ENCODE measurements around the gene N4BP2L2. TPM values are rescaled to one million over a fixed set of nuclear protein-coding genes. Genes with fewer than 3 reads are reported as not detected.

Gene N4BP2L2
- total RNA-seq, 1 donor from 2014 or later: 124 TPM

- Mint-ChIP-seq H3K27ac (no peak overlapping the region), H3K4me1 (ENCODE audit: unreplicated experiment) (peaks cover 6% of the 10 kb centered on the region), H3K4me3 (no peak overlapping the region), H3K36me3 (peaks cover 7% of the 10 kb centered on the region), H3K27me3 (no peaks in the 10 kb centered on the region), H3K9me3 (no peaks in the 10 kb centered on the region)
- DNase-seq (ENCODE audit: extremely low spot score, unreplicated experiment): no peak
- TF ChIP-seq CTCF (conservative IDR thresholded peaks at IDR 0.05): no peak
Measured at GRCh38 chr13:32495841-32496240, 42.8 kb downstream of the N4BP2L2 start.

- Mint-ChIP-seq H3K27ac (no peak overlapping the region), H3K4me3 (no peak overlapping the region), H3K9me3 (no peaks in the 10 kb centered on the region), H3K36me3 (peaks cover 7% of the 10 kb centered on the region), H3K27me3 (no peaks in the 10 kb centered on the region), H3K4me1 (ENCODE audit: unreplicated experiment) (peaks cover 6% of the 10 kb centered on the region)
- DNase-seq (ENCODE audit: extremely low spot score, unreplicated experiment): no peak
- no peak for TF ChIP-seq CTCF (conservative IDR thresholded peaks at IDR 0.05)
Measured at GRCh38 chr13:32495429-32495828, 43.2 kb downstream of the N4BP2L2 start.

GRCh38 chr13:32491028-32491427, 47.6 kb downstream of the N4BP2L2 start:
- Mint-ChIP-seq H3K27ac (no peak overlapping the region), H3K4me3 (no peak overlapping the region), H3K36me3 (peaks cover 4% of the 10 kb centered on the region)

GRCh38 chr13:32476892-32477291, 61.7 kb downstream of the N4BP2L2 start:
- Mint-ChIP-seq H3K27me3 (no peaks in the 10 kb centered on the region), H3K27ac (no peak overlapping the region), H3K4me1 (ENCODE audit: unreplicated experiment) (peaks cover 4% of the 10 kb centered on the region), H3K9me3 (no peaks in the 10 kb centered on the region), H3K4me3 (no peak overlapping the region), H3K36me3 (peaks cover 10% of the 10 kb centered on the region)
- TF ChIP-seq CTCF (conservative IDR thresholded peaks at IDR 0.05): no peak
- no peak for DNase-seq (ENCODE audit: extremely low spot score, unreplicated experiment)

More at GRCh38 chr13:32491028-32491427, 47.6 kb downstream of the N4BP2L2 start:
- Mint-ChIP-seq H3K9me3 (no peaks in the 10 kb centered on the region), H3K27me3 (no peaks in the 10 kb centered on the region), H3K4me1 (ENCODE audit: unreplicated experiment) (peaks cover 6% of the 10 kb centered on the region)
- TF ChIP-seq CTCF (conservative IDR thresholded peaks at IDR 0.05): no peak
- DNase-seq (ENCODE audit: extremely low spot score, unreplicated experiment): no peak

GRCh38 chr13:32476021-32476731, 62.4 kb downstream of the N4BP2L2 start:
- H3K36me3 Mint-ChIP-seq: peaks cover 10% of the 10 kb centered on the region
- no peak overlapping the region for H3K27ac Mint-ChIP-seq
- H3K9me3 Mint-ChIP-seq: no peaks in the 10 kb centered on the region
- H3K27me3 Mint-ChIP-seq: no peaks in the 10 kb centered on the region
- no peak for DNase-seq (ENCODE audit: extremely low spot score, unreplicated experiment)
- no peak overlapping the region for H3K4me3 Mint-ChIP-seq
- no peak for TF ChIP-seq CTCF (conservative IDR thresholded peaks at IDR 0.05)
- H3K4me1 Mint-ChIP-seq (ENCODE audit: unreplicated experiment): peaks cover 4% of the 10 kb centered on the region

Measured in type B pancreatic cell (in vitro differentiated cells).